Measurements from ENCODE around the gene RITA1. TPM values are rescaled to one million over a fixed set of nuclear protein-coding genes. Genes with fewer than 3 reads are reported as not detected.

Gene RITA1
- total and polyA plus RNA-seq, 2 experiments from 2014 or later = 20.0 to 40.4 TPM

- TF ChIP-seq REST (IDR thresholded peaks at IDR 0.05; ENCODE audit: unreplicated experiment) (no peak), CREB1 (CRISPR knock-in tag; IDR thresholded peaks at IDR 0.05; ENCODE audit: low read depth) (no peak), ZNF462 (CRISPR knock-in tag; IDR thresholded peaks at IDR 0.05) (no peak), EZH2phosphoT487 (IDR thresholded peaks at IDR 0.05; ENCODE audit: unreplicated experiment) (no peak)
Measured at GRCh38 chr12:113137861-113138783, 47.4 kb upstream of the RITA1 start (continued).
